ENCODE results near the gene DRGX.

Gene DRGX

GRCh38 chr10:49395741-49396665, at the start of gene DRGX:
TSS of gene DRGX (minus strand) at chr10:49396089. CDS start at chr10:49395440, 649 bp downstream.
- Histone ChIP-seq H3K27me3 (peaks cover 83% of the 10 kb centered on the region), H3K4me1 (ENCODE audit: control insufficient read depth in 1 of 2, insufficient read depth in 1 of 2, low read depth in 1 of 2, low read length in 1 of 2) (peaks cover 8 to 41% of the 10 kb centered on the region in 2 experiments), H3K9me3 (no peaks in the 10 kb centered on the region), H3K36me3 (no peaks in the 10 kb centered on the region), H3K27ac (no peak within 1 kb of the TSS), H3K4me3 (ENCODE audit: low read depth in 1 of 2, low read length in 1 of 2) (no peak within 1 kb of the TSS)
- TF ChIP-seq, protein P1, sequence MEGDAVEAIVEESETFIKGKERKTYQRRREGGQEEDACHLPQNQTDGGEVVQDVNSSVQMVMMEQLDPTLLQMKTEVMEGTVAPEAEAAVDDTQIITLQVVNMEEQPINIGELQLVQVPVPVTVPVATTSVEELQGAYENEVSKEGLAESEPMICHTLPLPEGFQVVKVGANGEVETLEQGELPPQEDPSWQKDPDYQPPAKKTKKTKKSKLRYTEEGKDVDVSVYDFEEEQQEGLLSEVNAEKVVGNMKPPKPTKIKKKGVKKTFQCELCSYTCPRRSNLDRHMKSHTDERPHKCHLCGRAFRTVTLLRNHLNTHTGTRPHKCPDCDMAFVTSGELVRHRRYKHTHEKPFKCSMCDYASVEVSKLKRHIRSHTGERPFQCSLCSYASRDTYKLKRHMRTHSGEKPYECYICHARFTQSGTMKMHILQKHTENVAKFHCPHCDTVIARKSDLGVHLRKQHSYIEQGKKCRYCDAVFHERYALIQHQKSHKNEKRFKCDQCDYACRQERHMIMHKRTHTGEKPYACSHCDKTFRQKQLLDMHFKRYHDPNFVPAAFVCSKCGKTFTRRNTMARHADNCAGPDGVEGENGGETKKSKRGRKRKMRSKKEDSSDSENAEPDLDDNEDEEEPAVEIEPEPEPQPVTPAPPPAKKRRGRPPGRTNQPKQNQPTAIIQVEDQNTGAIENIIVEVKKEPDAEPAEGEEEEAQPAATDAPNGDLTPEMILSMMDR (IDR thresholded peaks at IDR 0.05): no peak

- peaks cover 14 to 26% of the 10 kb centered on the region in 2 experiments for H3K4me1 ChIP-seq (ENCODE audit: control insufficient read depth in 1 of 2, insufficient read depth in 1 of 2, low read depth in 1 of 2, low read length in 1 of 2)
- H3K36me3 ChIP-seq: no peaks in the 10 kb centered on the region
- H3K27ac ChIP-seq: no peak overlapping the region
- no peak overlapping the region for H3K4me3 ChIP-seq (ENCODE audit: low read depth in 1 of 2, low read length in 1 of 2)
- no peaks in the 10 kb centered on the region for H3K27me3 ChIP-seq
- TF ChIP-seq, protein P1 (IDR thresholded peaks at IDR 0.05): no peak
- H3K9me3 ChIP-seq: no peaks in the 10 kb centered on the region
Observed at GRCh38 chr10:49444349-49444748, 48.5 kb upstream of the DRGX start.

DNA sequence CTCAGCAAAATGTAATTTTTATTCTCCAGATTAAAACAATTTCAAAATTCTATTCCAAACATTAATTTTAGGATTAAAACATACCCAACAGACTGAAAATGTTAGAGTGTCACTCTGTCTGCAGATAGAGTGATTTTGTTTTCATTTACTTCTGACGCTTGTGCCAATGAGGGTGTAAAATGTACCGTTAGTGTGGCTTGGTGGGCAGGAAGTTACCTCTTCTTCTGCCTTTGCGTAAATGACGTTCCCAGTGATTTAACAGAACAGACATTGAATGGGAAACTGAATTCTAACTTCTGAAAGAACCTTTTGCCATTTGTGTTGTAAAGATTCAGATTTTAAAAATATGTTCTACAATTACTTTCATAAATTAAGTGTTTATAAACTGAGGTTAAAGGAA, 47.0 kb upstream of the DRGX start:
- Histone ChIP-seq H3K9me3 (no peaks in the 10 kb centered on the region), H3K27ac (no peak overlapping the region)
- TF ChIP-seq, protein P1 (IDR thresholded peaks at IDR 0.05): no peak

GRCh38 chr10:49441488-49442476, 45.9 kb upstream of the DRGX start:
- Histone ChIP-seq H3K27me3 (no peaks in the 10 kb centered on the region), H3K4me3 (ENCODE audit: low read depth in 1 of 2, low read length in 1 of 2) (peak overlapping the region in 1 of 2 experiments; percentile 13)
- TF ChIP-seq, protein P1 (IDR thresholded peaks at IDR 0.05): no peak

More for the DNA sequence above, 47.0 kb upstream of the DRGX start:
- Histone ChIP-seq H3K36me3 (no peaks in the 10 kb centered on the region), H3K4me3 (ENCODE audit: low read depth in 1 of 2, low read length in 1 of 2) (no peak overlapping the region), H3K27me3 (no peaks in the 10 kb centered on the region), H3K4me1 (ENCODE audit: control insufficient read depth in 1 of 2, insufficient read depth in 1 of 2, low read depth in 1 of 2, low read length in 1 of 2) (peaks cover 14 to 26% of the 10 kb centered on the region in 2 experiments)

DNA sequence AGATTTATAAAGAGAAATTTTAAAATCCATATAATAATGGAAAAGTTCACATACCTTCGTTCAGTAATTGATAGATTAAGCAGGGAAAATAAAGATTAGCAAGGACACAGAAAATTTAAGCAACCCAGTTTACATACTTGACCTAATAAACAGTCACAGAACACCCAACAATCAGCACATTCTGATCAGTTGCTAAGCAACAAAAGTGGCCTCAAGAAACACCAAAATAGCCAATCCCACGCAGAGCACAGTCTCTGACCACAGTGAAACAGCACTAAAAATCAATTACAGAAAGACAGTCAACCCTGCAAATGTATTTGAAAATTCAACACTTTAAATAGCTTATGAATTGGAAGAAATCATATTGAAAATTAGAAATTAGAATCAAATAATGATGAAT, 39.3 kb upstream of the DRGX start:
- TF ChIP-seq, protein P1 (IDR thresholded peaks at IDR 0.05): no peak
- Histone ChIP-seq H3K27me3 (no peaks in the 10 kb centered on the region), H3K9me3 (no peaks in the 10 kb centered on the region), H3K4me3 (ENCODE audit: low read depth in 1 of 2, low read length in 1 of 2) (no peak overlapping the region), H3K4me1 (ENCODE audit: control insufficient read depth in 1 of 2, insufficient read depth in 1 of 2, low read depth in 1 of 2, low read length in 1 of 2) (no peaks in the 10 kb centered on the region), H3K36me3 (no peaks in the 10 kb centered on the region), H3K27ac (no peak overlapping the region)

More at GRCh38 chr10:49441488-49442476, 45.9 kb upstream of the DRGX start:
- Histone ChIP-seq H3K36me3 (no peaks in the 10 kb centered on the region), H3K27ac (no peak overlapping the region), H3K9me3 (no peaks in the 10 kb centered on the region), H3K4me1 (ENCODE audit: control insufficient read depth in 1 of 2, insufficient read depth in 1 of 2, low read depth in 1 of 2, low read length in 1 of 2) (peaks cover 14 to 26% of the 10 kb centered on the region in 2 experiments)
